Suprapubic skin (tissue), 3 donors: Measurements from ENCODE around the gene ENGASE.

Source experiments
- CTCF ChIP-seq, 2 donors: fragments of 200-600 bp in 1 of 2; fragments of 450-650 bp in 1 of 2; sonication (generic) in 1 of 2; IDR thresholded peaks; one replicate each; pipeline ENCODE4 v1.5.1; 2016 to 2019; ENCODE audit warnings: antibody characterized with exemption in 2 of 2, mild to moderate bottlenecking in 1 of 2, moderate library complexity in 1 of 2
- POLR2AphosphoS5 ChIP-seq, 3 donors: sonication (generic); formaldehyde crosslinking; IDR thresholded peaks; one replicate each; pipeline ENCODE4 v1.6.1; 2017; ENCODE audit warnings: antibody characterized with exemption in 3 of 3

- TF ChIP-seq POLR2AphosphoS5 (IDR thresholded peaks at IDR 0.05): no peak
- no peak for TF ChIP-seq CTCF (IDR thresholded peaks at IDR 0.05)
These were observed 42.4 kb upstream of the ENGASE start for GRCh38 chr17:79031996-79032875.
